ENCODE measurements around the gene PCDHA11. TPM values are rescaled to one million over a fixed set of nuclear protein-coding genes. Genes with fewer than 3 reads are reported as not detected.

The PCDHA11 gene
- total and polyA plus RNA-seq, 10 of the 15 experiments (the other 5 are each of a cell fraction or from before 2014, with no cell fraction given), result 0.06 TPM; not detected in 9

- TF ChIP-seq, protein P1, sequence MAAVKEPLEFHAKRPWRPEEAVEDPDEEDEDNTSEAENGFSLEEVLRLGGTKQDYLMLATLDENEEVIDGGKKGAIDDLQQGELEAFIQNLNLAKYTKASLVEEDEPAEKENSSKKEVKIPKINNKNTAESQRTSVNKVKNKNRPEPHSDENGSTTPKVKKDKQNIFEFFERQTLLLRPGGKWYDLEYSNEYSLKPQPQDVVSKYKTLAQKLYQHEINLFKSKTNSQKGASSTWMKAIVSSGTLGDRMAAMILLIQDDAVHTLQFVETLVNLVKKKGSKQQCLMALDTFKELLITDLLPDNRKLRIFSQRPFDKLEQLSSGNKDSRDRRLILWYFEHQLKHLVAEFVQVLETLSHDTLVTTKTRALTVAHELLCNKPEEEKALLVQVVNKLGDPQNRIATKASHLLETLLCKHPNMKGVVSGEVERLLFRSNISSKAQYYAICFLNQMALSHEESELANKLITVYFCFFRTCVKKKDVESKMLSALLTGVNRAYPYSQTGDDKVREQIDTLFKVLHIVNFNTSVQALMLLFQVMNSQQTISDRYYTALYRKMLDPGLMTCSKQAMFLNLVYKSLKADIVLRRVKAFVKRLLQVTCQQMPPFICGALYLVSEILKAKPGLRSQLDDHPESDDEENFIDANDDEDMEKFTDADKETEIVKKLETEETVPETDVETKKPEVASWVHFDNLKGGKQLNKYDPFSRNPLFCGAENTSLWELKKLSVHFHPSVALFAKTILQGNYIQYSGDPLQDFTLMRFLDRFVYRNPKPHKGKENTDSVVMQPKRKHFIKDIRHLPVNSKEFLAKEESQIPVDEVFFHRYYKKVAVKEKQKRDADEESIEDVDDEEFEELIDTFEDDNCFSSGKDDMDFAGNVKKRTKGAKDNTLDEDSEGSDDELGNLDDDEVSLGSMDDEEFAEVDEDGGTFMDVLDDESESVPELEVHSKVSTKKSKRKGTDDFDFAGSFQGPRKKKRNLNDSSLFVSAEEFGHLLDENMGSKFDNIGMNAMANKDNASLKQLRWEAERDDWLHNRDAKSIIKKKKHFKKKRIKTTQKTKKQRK (IDR thresholded peaks at IDR 0.05; ENCODE audit: low read depth, low read length), result no peak
- TF ChIP-seq DPF2 (IDR thresholded peaks at IDR 0.05) (no peak), GABPA (IDR thresholded peaks at IDR 0.05; ENCODE audit: low read depth) (no peak), MEF2A (IDR thresholded peaks at IDR 0.05; ENCODE audit: insufficient read depth, low read depth, low read length) (no peak), HDAC6 (IDR thresholded peaks at IDR 0.05; ENCODE audit: unreplicated experiment) (no peak), MTA3 (IDR thresholded peaks at IDR 0.05; ENCODE audit: borderline replicate concordance, low read length) (no peak), HDAC2 (IDR thresholded peaks at IDR 0.05) (no peak), CREM (IDR thresholded peaks at IDR 0.05; ENCODE audit: low read depth) (no peak), NFXL1 (IDR thresholded peaks at IDR 0.05; ENCODE audit: borderline replicate concordance) (no peak), IRF3 (IDR thresholded peaks at IDR 0.05) (no peak), MYC (IDR thresholded peaks at IDR 0.05; ENCODE audit: insufficient read depth, insufficient read length, insufficient replicate concordance, low read length, severe bottlenecking) (no peak)
- TF ChIP-seq, protein P2, sequence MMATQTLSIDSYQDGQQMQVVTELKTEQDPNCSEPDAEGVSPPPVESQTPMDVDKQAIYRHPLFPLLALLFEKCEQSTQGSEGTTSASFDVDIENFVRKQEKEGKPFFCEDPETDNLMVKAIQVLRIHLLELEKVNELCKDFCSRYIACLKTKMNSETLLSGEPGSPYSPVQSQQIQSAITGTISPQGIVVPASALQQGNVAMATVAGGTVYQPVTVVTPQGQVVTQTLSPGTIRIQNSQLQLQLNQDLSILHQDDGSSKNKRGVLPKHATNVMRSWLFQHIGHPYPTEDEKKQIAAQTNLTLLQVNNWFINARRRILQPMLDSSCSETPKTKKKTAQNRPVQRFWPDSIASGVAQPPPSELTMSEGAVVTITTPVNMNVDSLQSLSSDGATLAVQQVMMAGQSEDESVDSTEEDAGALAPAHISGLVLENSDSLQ (IDR thresholded peaks at IDR 0.05), result no peak
- TF ChIP-seq, protein P3, sequence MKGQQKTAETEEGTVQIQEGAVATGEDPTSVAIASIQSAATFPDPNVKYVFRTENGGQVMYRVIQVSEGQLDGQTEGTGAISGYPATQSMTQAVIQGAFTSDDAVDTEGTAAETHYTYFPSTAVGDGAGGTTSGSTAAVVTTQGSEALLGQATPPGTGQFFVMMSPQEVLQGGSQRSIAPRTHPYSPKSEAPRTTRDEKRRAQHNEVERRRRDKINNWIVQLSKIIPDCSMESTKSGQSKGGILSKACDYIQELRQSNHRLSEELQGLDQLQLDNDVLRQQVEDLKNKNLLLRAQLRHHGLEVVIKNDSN (IDR thresholded peaks at IDR 0.05; ENCODE audit: borderline replicate concordance, extremely low read length, insufficient read depth, low read depth, low read length), result no peak
- RAD21 ChIA-PET (ENCODE audit: unreplicated experiment), result no interaction called here
- SMC1A ChIA-PET (ENCODE audit: uncharacterized antibody, unreplicated experiment), result no interaction called here
- Histone ChIP-seq H3K4me1 (ENCODE audit: control insufficient read depth, insufficient read depth, low read length) (no peaks in the 10 kb centered on the region), H3K36me3 (ENCODE audit: control insufficient read depth in 2 of 2, insufficient read depth in 2 of 2, low read length in 1 of 2) (no peaks in the 10 kb centered on the region), H3K79me2 (ENCODE audit: control insufficient read depth, insufficient read depth, low read length) (no peaks in the 10 kb centered on the region), H2AFZ (ENCODE audit: control insufficient read depth, low read depth, low read length) (no peak overlapping the region), H3K9ac (ENCODE audit: control insufficient read depth, insufficient read depth, low read length) (no peak overlapping the region), H3K4me3 (no peak overlapping the region), H3K27me3 (replicated peaks in 1 of 2; ENCODE audit: control insufficient read depth in 2 of 2, insufficient read depth in 2 of 2, low read length in 1 of 2) (no peaks in the 10 kb centered on the region), H3K4me2 (ENCODE audit: control insufficient read depth, insufficient read depth) (no peak overlapping the region), H3K9me3 (replicated peaks; ENCODE audit: control insufficient read depth, insufficient read depth, low read length) (peaks cover 2% of the 10 kb centered on the region; the same call in 1 of the 3 replicates), H3K27ac (ENCODE audit: control insufficient read depth, insufficient read depth) (no peak overlapping the region), H4K20me1 (ENCODE audit: control insufficient read depth, insufficient read depth) (no peaks in the 10 kb centered on the region)
- CTCF ChIA-PET, result no interaction called here
- intact Hi-C loops (cut with micrococcal nuclease; ENCODE audit: unreplicated experiment), result no loop called here
- 86% methylated on average over 57 of the region's 79 CpGs for WGBS (ENCODE audit: insufficient coverage, insufficient replicate concordance, low lambda C conversion rate, missing lambda C conversion rate)
- FAIRE-seq, result no peak
- in situ Hi-C loops (cut with MboI), result no loop called here
- ATAC-seq, result no peak
- no peak for DNase-seq (ENCODE audit: low read depth, low spot score)
- BruUV-seq (replicated peaks), result no TSS peak
- POLR2A ChIA-PET, result no interaction called here
These were observed 15.4 kb downstream of the PCDHA11 start for GRCh38 chr5:140883927-140884697.

All from GM12878 (cell line).